HUES48 (cell line): ENCODE data around the gene RTTN.

Source experiments
- H3K27ac ChIP-seq: one replicate; pipeline ENCODE4 v1.7.0; 2013; ENCODE audit warnings: low read depth, low read length, inconsistent platforms
- H3K27me3 ChIP-seq: 2 replicates; pipeline ENCODE4 v1.6.1; 2013; ENCODE audit warnings: mild to moderate bottlenecking, low read length; ENCODE audit not compliant: control insufficient read depth, insufficient read depth
- H3K36me3 ChIP-seq: 2 replicates; pipeline ENCODE4 v1.6.1; 2013; ENCODE audit warnings: low read length; ENCODE audit not compliant: control insufficient read depth, insufficient read depth
- H3K4me1 ChIP-seq: 2 replicates; pipeline ENCODE4 v1.6.1; 2013; ENCODE audit warnings: mild to moderate bottlenecking, low read length; ENCODE audit not compliant: control insufficient read depth, insufficient read depth
- H3K4me3 ChIP-seq: 2 replicates; pipeline ENCODE4 v1.5.1; 2013; ENCODE audit warnings: mild to moderate bottlenecking, low read depth, low read length
- H3K9ac ChIP-seq: 2 replicates; pipeline ENCODE4 v1.6.1; 2013; ENCODE audit warnings: mild to moderate bottlenecking, low read depth, low read length, moderate library complexity
- H3K9me3 ChIP-seq: 2 replicates; pipeline ENCODE4 v1.6.1; 2013; ENCODE audit warnings: low read length; ENCODE audit not compliant: control insufficient read depth, insufficient read depth

Gene RTTN

GRCh38 chr18:70046796-70047195 lies 158.7 kb downstream of the RTTN start:
- Histone ChIP-seq H3K4me3 (no peak overlapping the region), H3K27ac (no peak overlapping the region), H3K4me1 (no peaks in the 10 kb centered on the region; the same call in 1 of the 2 replicates), H3K9ac (no peak overlapping the region), H3K9me3 (no peaks in the 10 kb centered on the region), H3K27me3 (no peaks in the 10 kb centered on the region), H3K36me3 (peaks cover 5% of the 10 kb centered on the region; the same call in 1 of the 2 replicates)

GRCh38 chr18:70046207-70046606 lies 159.3 kb downstream of the RTTN start:
- no peaks in the 10 kb centered on the region; the same call in 1 of the 2 replicates for H3K4me1 ChIP-seq
- H3K9ac ChIP-seq = no peak overlapping the region
- H3K27ac ChIP-seq = no peak overlapping the region
- no peaks in the 10 kb centered on the region for H3K9me3 ChIP-seq
- H3K4me3 ChIP-seq = no peak overlapping the region
- no peaks in the 10 kb centered on the region for H3K27me3 ChIP-seq
- peaks cover 4% of the 10 kb centered on the region; the same call in 1 of the 2 replicates for H3K36me3 ChIP-seq

GRCh38 chr18:70044632-70045031 lies 160.9 kb downstream of the RTTN start:
- Histone ChIP-seq H3K4me1 (no peaks in the 10 kb centered on the region; the same call in 1 of the 2 replicates), H3K36me3 (no peaks in the 10 kb centered on the region; the same call in 1 of the 2 replicates), H3K4me3 (no peak overlapping the region), H3K27ac (no peak overlapping the region), H3K9ac (no peak overlapping the region), H3K9me3 (no peaks in the 10 kb centered on the region), H3K27me3 (no peaks in the 10 kb centered on the region)

- Histone ChIP-seq H3K27me3 (no peaks in the 10 kb centered on the region), H3K9me3 (no peaks in the 10 kb centered on the region), H3K36me3 (0 out of 2 replicates have a peak, but pooled peaks cover 5% of the 10 kb centered on the region), H3K27ac (no peak overlapping the region), H3K9ac (no peak overlapping the region), H3K4me3 (no peak overlapping the region), H3K4me1 (no peaks in the 10 kb centered on the region)
Observed at GRCh38 chr18:70041459-70042050, 163.9 kb downstream of the RTTN start.

GRCh38 chr18:70039186-70039585 lies 166.3 kb downstream of the RTTN start:
- Histone ChIP-seq H3K36me3 (0 out of 2 replicates have a peak, but pooled peaks cover 5% of the 10 kb centered on the region), H3K9me3 (no peaks in the 10 kb centered on the region), H3K4me1 (no peaks in the 10 kb centered on the region), H3K9ac (no peak overlapping the region), H3K27me3 (no peaks in the 10 kb centered on the region), H3K4me3 (no peak overlapping the region), H3K27ac (no peak overlapping the region)

GRCh38 chr18:70037431-70038061 lies 167.9 kb downstream of the RTTN start:
- Histone ChIP-seq H3K9me3 (no peaks in the 10 kb centered on the region), H3K27ac (no peak overlapping the region), H3K27me3 (no peaks in the 10 kb centered on the region), H3K9ac (no peak overlapping the region), H3K4me1 (no peaks in the 10 kb centered on the region), H3K36me3 (0 out of 2 replicates have a peak, but pooled peaks cover 5% of the 10 kb centered on the region), H3K4me3 (no peak overlapping the region)

GRCh38 chr18:70036771-70037347 lies 168.6 kb downstream of the RTTN start:
- H3K27ac ChIP-seq = no peak overlapping the region
- H3K36me3 ChIP-seq = 0 out of 2 replicates have a peak, but pooled peaks cover 5% of the 10 kb centered on the region
- no peak overlapping the region for H3K9ac ChIP-seq

GRCh38 chr18:70036168-70036567 lies 169.3 kb downstream of the RTTN start:
- H3K9ac ChIP-seq = no peak overlapping the region
- no peak overlapping the region for H3K4me3 ChIP-seq
- H3K27ac ChIP-seq = no peak overlapping the region
- no peaks in the 10 kb centered on the region for H3K4me1 ChIP-seq
- H3K36me3 ChIP-seq = 0 out of 2 replicates have a peak, but pooled peaks cover 5% of the 10 kb centered on the region
- H3K27me3 ChIP-seq = no peaks in the 10 kb centered on the region
- H3K9me3 ChIP-seq = no peaks in the 10 kb centered on the region

More at GRCh38 chr18:70036771-70037347, 168.6 kb downstream of the RTTN start:
- no peaks in the 10 kb centered on the region for H3K27me3 ChIP-seq
- H3K4me1 ChIP-seq = no peaks in the 10 kb centered on the region
- no peak overlapping the region for H3K4me3 ChIP-seq
- H3K9me3 ChIP-seq = no peaks in the 10 kb centered on the region

GRCh38 chr18:70031221-70031620 lies 174.3 kb downstream of the RTTN start:
- no peak overlapping the region for H3K4me3 ChIP-seq
- peaks cover 4% of the 10 kb centered on the region; the same call in 1 of the 2 replicates for H3K4me1 ChIP-seq
- no peak overlapping the region for H3K9ac ChIP-seq
- no peaks in the 10 kb centered on the region; the same call in 1 of the 2 replicates for H3K36me3 ChIP-seq
- H3K9me3 ChIP-seq = no peaks in the 10 kb centered on the region
- H3K27ac ChIP-seq = no peak overlapping the region
- no peaks in the 10 kb centered on the region for H3K27me3 ChIP-seq

- Histone ChIP-seq H3K9me3 (no peaks in the 10 kb centered on the region), H3K4me1 (peaks cover 4% of the 10 kb centered on the region; the same call in 1 of the 2 replicates), H3K9ac (no peak overlapping the region), H3K36me3 (no peaks in the 10 kb centered on the region; the same call in 1 of the 2 replicates), H3K4me3 (no peak overlapping the region), H3K27ac (no peak overlapping the region), H3K27me3 (no peaks in the 10 kb centered on the region)
Observed at GRCh38 chr18:70030728-70031127, 174.8 kb downstream of the RTTN start.

GRCh38 chr18:70029163-70029562 lies 176.3 kb downstream of the RTTN start:
- Histone ChIP-seq H3K27ac (no peak overlapping the region), H3K36me3 (peaks cover 6% of the 10 kb centered on the region; the same call in 1 of the 2 replicates)

More at GRCh38 chr18:70029163-70029562, 176.3 kb downstream of the RTTN start:
- no peaks in the 10 kb centered on the region for H3K9me3 ChIP-seq
- no peak overlapping the region for H3K4me3 ChIP-seq
- H3K27me3 ChIP-seq = no peaks in the 10 kb centered on the region
- H3K4me1 ChIP-seq = peaks cover 4% of the 10 kb centered on the region; the same call in 1 of the 2 replicates
- no peak overlapping the region for H3K9ac ChIP-seq
